Heart right ventricle (tissue), 16 donors: ENCODE measurements around the gene TOE1. TPM values are rescaled to one million over a fixed set of nuclear protein-coding genes. Genes with fewer than 3 reads are reported as not detected.

Source experiments
- ATAC-seq, 8 donors: fragments of 200-7000 bp; cut with Tn5 transposase; one replicate each; pipeline ENCODE4 v1.9.1; 2020; ENCODE audit warnings: mild to moderate bottlenecking in 8 of 8, moderate library complexity in 8 of 8, moderate number of reproducible peaks in 1 of 8
- DNase-seq, 2 donors: peaks; one replicate each; pipeline ENCODE4 v3.0.0-alpha.2; 2020
- H3K27ac ChIP-seq, 10 donors: fragments of 200-600 bp; sonication (generic) in 2 of 10; one replicate each; pipeline versions ENCODE4 v1.5.0 to v1.8.0; 2020 to 2022; ENCODE audit warnings: mild to moderate bottlenecking in 3 of 10
- H3K27me3 ChIP-seq, 7 donors: fragments of 200-600 bp; one replicate each; pipeline ENCODE4 v1.8.0; 2021 to 2022; ENCODE audit warnings: mild to moderate bottlenecking in 2 of 7
- H3K36me3 ChIP-seq, 9 donors: fragments of 200-600 bp; sonication (generic) in 1 of 9; one replicate each; pipeline versions ENCODE4 v1.5.0 to v1.8.0; 2020 to 2022; ENCODE audit warnings: mild to moderate bottlenecking in 2 of 9
- H3K4me1 ChIP-seq, 9 donors: fragments of 200-600 bp; sonication (generic) in 1 of 9; one replicate each; pipeline versions ENCODE4 v1.5.0 to v1.8.0; 2020 to 2022; ENCODE audit warnings: mild to moderate bottlenecking in 4 of 9
- H3K4me3 ChIP-seq, 10 donors: fragments of 200-600 bp; sonication (generic) in 2 of 10; one replicate each; pipeline versions ENCODE4 v1.5.0 to v1.8.0; 2020 to 2022; ENCODE audit warnings: mild to moderate bottlenecking in 7 of 10, moderate library complexity in 2 of 10
- H3K9me3 ChIP-seq, 11 donors: fragments of 200-600 bp in 10 of 11; sonication (generic) in 2 of 11; one replicate each; pipeline versions ENCODE4 v1.5.0 to v1.8.0; 2013 to 2022; ENCODE audit warnings: mild to moderate bottlenecking in 2 of 11, control low read depth in 1 of 11, moderate library complexity in 1 of 11
- WGBS, 2 donors: extraction: QIAGEN DNeasy Blood & Tissue Kit; methylation state at CpG; one replicate each; pipeline ENCODE4 v1.1.7; 2013; ENCODE audit warnings: inconsistent platforms in 1 of 2; 5-methylcytosine and 5-hydroxymethylcytosine counted together
- intact Hi-C, 10 donors: fragments of 100-400 bp; cut with DNase I; formaldehyde crosslinking; loops; one replicate each; pipeline versions ENCODE4 v1.11.1 to v1.14.2; 2022
- polyA plus RNA-seq, 2 donors: library from polyadenylated mRNA; stranded (reverse); fragments of 200-250 nt; gene quantifications; one replicate each; pipeline ENCODE4 v1.2.3, GENCODE V29; 2013
- total RNA-seq, 10 donors: library from RNA; stranded (reverse); fragmentation: NEBNext Ultra II Directional in 3 of 10; extraction: Animal tissue kit (Norgen Biotek cat#: 25700) in 3 of 10; gene quantifications; one replicate each; pipeline versions ENCODE4 v1.2.1 to v1.2.4, GENCODE V29; 2021 to 2023
- TF ChIP-seq, protein P1 (sequence below), 9 donors: fragments of 200-600 bp; sonication (generic) in 2 of 9; IDR thresholded peaks; one replicate each; pipeline versions ENCODE4 v1.5.0 to v1.8.0; 2021 to 2022; ENCODE audit warnings: antibody characterized with exemption in 9 of 9, mild to moderate bottlenecking in 5 of 9, moderate library complexity in 1 of 9
- donor health status: Arrhythmogenic right ventricular cardiomyopathy.
- donor health status: ischemic (EF 13 %, LVEDD 7.1; RV severe dilation, severe dysfunction).
- donor health status: healthy with polysubstance abuse.
- donor health status: DM: no; HTN: yes; CAD: no.
- donor health status: DM: no; HTN: no; CAD: no.
- donor health status: ischemic (EF 25% LVEDD 6.9; RV normal size, moderate dysfunction).
- donor health status: ischemic (EF 25% LVEDD 5.7; RV mildly dilated, moderate dysfunction).
- donor health status: healthy.
- donor health status: DM: yes; HTN: yes; CAD: no.
- donor health status: Ischemic cardiomyopathy.
- donor health status: ischemic (EF 35%, LVEDD 5.7; RV mildly dilated, moderate dysfunction).
- donor health status: nonischemic (EF 11% LVEDD 7.7; RV severe dilation, severe dysfunction).
- donor health status: DM: yes; HTN: yes; CAD: no.
- donor health status: PGD.
- donor health status: ischemic (EF 29% LVEDD 5.4; RV normal size, mild dysfunction).
- donor health status: nonischemic (EF 23%, LVEDD 6.1; RV moderate dilation, normal function).

Gene TOE1
- total and polyA plus RNA-seq, 12 donors = 2.7 to 6.6 (median 4.1) TPM

DNA sequence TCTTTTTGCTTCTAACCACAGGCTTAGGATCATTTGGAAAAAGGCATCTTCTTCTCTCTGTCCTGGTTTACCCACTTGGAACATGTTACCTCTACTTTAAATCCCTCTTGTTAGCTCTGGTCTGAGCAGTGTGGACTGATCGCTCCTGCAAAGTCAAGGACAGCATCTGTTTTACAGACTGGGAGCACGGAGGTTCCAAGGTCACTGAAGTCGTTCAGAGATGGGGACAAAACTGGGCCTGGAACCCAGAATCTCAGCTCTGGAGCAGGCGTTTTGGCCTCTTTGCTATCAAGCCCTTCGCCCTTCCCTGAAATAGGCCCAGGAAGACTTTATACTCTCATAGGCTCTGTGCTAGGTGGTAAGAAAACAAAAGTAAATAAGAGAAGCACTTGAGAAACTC is 11.5 kb downstream of the TOE1 start:
- H3K27me3 ChIP-seq = no peaks in the 10 kb centered on the region
- peaks cover 8 to 34% (median 21%) of the 10 kb centered on the region in 9 donors for H3K4me1 ChIP-seq
- H3K36me3 ChIP-seq = peaks cover 0 to 4% (median 0%) of the 10 kb centered on the region in 9 donors
- H3K4me3 ChIP-seq = no peak overlapping the region
- H3K27ac ChIP-seq = no peak overlapping the region
- H3K9me3 ChIP-seq = no peaks in the 10 kb centered on the region
- TF ChIP-seq, protein P1, sequence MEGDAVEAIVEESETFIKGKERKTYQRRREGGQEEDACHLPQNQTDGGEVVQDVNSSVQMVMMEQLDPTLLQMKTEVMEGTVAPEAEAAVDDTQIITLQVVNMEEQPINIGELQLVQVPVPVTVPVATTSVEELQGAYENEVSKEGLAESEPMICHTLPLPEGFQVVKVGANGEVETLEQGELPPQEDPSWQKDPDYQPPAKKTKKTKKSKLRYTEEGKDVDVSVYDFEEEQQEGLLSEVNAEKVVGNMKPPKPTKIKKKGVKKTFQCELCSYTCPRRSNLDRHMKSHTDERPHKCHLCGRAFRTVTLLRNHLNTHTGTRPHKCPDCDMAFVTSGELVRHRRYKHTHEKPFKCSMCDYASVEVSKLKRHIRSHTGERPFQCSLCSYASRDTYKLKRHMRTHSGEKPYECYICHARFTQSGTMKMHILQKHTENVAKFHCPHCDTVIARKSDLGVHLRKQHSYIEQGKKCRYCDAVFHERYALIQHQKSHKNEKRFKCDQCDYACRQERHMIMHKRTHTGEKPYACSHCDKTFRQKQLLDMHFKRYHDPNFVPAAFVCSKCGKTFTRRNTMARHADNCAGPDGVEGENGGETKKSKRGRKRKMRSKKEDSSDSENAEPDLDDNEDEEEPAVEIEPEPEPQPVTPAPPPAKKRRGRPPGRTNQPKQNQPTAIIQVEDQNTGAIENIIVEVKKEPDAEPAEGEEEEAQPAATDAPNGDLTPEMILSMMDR (IDR thresholded peaks at IDR 0.05) = no peak
- intact Hi-C loops = loop anchor here in 1 of 10 donors (10.0 kb wide), 1 partner anchor 223 kb away; no protein-coding TSS in a partner anchor
- no peak for ATAC-seq
- DNase-seq = no peak
- WGBS, 2 donors = 82 to 83% methylated on average over 5 of the region's 5 CpGs

DNA sequence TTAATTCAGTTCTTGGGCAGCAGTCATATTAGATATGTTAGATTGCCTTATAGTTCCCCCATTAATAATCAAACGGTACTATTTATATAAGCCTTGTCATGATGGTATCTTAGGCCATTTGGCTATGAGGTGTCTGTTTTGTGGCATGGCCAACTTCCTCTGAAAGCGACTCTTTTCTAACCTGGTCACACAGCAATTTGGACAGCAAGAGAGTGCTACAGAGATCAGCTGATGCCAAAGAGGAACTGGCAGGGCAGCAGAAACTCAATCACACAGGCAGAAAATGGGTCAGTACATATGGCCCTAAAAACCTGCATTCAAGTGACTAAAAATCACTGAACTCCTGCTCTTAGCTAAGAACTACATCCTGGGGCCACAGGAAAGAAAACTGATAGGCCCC is 13.7 kb downstream of the TOE1 start:
- no peaks in the 10 kb centered on the region for H3K36me3 ChIP-seq
- H3K27ac ChIP-seq = no peak overlapping the region
- WGBS, 2 donors = 88 to 90% methylated on average over 2 of the region's 2 CpGs
- intact Hi-C loops = loop anchor here in 1 of 10 donors (10.0 kb wide), 1 partner anchor 221 kb away; no protein-coding TSS in a partner anchor
- DNase-seq (no peak), ATAC-seq (no peak)
- no peaks in the 10 kb centered on the region for H3K9me3 ChIP-seq
- TF ChIP-seq, protein P1 (IDR thresholded peaks at IDR 0.05) = no peak
- no peaks in the 10 kb centered on the region for H3K27me3 ChIP-seq
- peaks cover 0 to 18% (median 9%) of the 10 kb centered on the region in 9 donors for H3K4me1 ChIP-seq
- no peak overlapping the region for H3K4me3 ChIP-seq

DNA sequence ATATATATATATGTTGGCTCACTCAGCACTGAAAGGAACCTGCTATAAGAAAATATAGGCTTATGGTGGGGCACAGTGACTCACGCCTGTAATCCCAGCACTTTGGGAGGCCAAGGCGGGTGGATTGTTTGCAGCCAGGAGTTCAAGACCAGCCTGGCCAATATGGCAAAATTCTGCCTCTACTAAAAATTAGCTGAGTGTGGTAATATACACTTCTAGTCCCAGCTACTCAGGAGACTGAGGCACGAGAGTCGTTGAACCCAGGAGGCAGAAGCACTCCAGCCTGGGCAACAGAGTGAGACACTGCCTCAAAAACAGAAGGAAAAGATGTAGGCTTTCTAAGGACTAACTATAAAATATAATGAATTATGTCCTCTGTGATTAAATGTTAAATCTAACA is 14.9 kb downstream of the TOE1 start:
- no peaks in the 10 kb centered on the region for H3K9me3 ChIP-seq
- H3K27ac ChIP-seq = no peak overlapping the region
- 93 to 95% methylated on average over 4 of the region's 4 CpGs for WGBS, 2 donors
- ATAC-seq = no peak
- no peak overlapping the region for H3K4me3 ChIP-seq
- TF ChIP-seq, protein P1 (IDR thresholded peaks at IDR 0.05) = no peak
- H3K27me3 ChIP-seq = no peaks in the 10 kb centered on the region
- intact Hi-C loops = loop anchor here in 2 of 10 donors (5.0 to 10.0 kb wide), 2 partner anchors 217 to 220 kb away; no protein-coding TSS in a partner anchor
- H3K4me1 ChIP-seq = peaks cover 0 to 10% (median 0%) of the 10 kb centered on the region in 9 donors
- no peaks in the 10 kb centered on the region for H3K36me3 ChIP-seq
- no peak for DNase-seq

DNA sequence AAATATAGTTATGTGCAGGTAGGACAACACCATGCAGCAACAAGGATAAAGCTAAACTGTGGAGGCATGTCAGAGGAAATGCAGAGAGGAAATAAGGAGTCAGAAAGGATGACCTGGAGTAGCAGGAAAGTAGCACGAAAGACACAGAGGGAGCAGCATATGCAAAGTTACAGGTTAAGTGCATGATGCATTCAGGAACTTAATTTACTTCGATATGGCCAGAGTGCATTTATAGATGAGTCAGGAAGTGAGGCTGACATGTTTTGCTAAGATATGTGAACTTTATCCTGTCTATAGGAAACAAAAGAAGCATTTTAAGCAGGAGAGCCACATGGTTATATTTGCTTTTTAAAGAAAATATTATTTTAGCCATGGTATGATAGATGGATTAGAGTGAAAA is 15.7 kb downstream of the TOE1 start:
- 45 to 69% methylated on average over 2 of the region's 2 CpGs for WGBS, 2 donors
- ATAC-seq = no peak
- no peak for DNase-seq
- intact Hi-C loops = loop anchor here in 2 of 10 donors (5.0 to 10.0 kb wide), 2 partner anchors 217 to 219 kb away; no protein-coding TSS in a partner anchor
- Histone ChIP-seq H3K4me1 (peaks cover 0 to 14% (median 8%) of the 10 kb centered on the region in 9 donors), H3K27me3 (no peaks in the 10 kb centered on the region), H3K9me3 (no peaks in the 10 kb centered on the region), H3K36me3 (no peaks in the 10 kb centered on the region), H3K27ac (no peak overlapping the region), H3K4me3 (no peak overlapping the region)
- TF ChIP-seq, protein P1 (IDR thresholded peaks at IDR 0.05) = no peak
